HCEC 1CT (cell line): ENCODE measurements around the gene PLXNC1.

Experiments
- DNase-seq: peaks from one replicate; pipeline ENCODE4 v3.0.0-alpha.2; 2017

PLXNC1 gene

DNA sequence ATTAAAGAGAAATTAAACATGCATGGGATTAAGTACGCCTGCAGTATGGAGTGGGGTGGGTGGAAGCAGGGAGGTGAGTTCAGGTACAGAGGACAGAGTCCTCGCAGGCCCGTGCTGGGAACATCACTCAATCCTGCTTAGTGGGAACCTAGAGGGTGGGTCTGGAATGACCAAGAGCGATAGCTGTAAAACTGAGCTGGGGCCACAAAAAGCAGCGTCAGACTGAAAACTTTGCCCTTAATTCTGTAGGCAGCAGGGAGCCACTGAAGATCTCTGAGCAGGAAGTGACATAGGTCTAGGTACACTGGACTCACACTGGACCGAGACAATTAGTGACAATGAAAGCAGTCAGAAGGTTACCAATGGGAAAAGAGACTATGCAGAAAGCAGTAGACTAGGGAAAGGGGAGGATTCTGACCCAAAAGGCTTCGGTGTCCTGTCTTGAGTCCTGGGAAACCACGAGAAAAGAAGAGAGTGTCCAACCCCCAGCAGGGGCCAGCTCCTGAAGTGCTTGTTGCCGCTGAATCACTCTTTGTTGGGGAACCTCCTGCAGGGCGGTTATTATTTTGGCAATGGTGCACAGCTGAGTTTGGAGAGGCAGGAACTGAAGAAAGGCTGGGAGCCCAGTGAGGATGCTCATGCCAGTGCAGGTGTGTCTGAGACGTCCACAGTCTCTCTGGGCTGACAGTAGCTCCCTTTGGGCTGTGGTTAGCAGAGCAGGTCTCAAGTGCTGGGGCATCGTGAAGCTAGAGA, 97.4 kb downstream of the PLXNC1 start:
- no peak for DNase-seq

DNA sequence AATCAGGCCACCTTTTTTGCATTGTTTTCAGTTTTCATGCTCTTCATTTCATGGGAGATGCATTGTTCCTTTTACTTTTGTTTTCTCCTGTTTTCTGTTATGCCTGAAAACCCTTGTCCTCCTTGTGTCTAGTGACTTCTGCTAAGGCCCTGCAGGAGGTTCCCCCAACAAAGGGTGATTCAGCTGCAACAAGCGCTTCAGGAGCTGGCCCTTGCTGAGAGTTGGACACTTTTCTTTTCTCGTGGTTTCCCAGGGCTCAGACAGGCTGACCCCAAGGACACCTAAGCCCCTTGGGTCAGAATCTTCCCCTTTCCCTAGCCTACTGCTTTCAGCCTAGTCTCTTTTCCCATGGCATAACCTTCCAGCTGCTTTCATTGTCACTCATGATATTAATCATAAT, 98.9 kb downstream of the PLXNC1 start:
- no peak for DNase-seq

- DNase-seq, result no peak
Observed at GRCh38 chr12:94248582-94248981, 100.2 kb downstream of the PLXNC1 start.

- no peak for DNase-seq
Observed at GRCh38 chr12:94250130-94250529, 101.8 kb downstream of the PLXNC1 start.

DNA sequence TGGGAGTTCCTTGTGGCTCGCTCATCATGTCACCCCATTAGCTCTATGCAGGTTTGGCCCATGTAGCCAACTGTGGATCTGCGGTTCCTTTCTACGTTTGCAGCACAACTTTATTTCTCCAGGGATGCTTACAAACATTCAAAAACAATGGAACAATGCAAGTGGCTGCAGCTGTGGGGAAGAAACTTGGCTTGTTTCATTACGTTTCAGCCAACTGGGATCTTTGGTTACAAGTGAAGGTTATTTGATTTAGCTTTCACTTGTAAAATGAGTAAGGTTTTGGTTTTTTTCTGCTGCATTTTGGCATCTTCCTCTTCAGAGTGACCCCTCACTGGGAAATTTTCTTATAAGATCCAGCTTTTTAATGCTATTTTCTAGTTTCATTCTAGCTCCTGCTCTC, 105.9 kb downstream of the PLXNC1 start:
- no peak for DNase-seq

GRCh38 chr12:94255006-94255405, 106.6 kb downstream of the PLXNC1 start:
- no peak for DNase-seq

DNA sequence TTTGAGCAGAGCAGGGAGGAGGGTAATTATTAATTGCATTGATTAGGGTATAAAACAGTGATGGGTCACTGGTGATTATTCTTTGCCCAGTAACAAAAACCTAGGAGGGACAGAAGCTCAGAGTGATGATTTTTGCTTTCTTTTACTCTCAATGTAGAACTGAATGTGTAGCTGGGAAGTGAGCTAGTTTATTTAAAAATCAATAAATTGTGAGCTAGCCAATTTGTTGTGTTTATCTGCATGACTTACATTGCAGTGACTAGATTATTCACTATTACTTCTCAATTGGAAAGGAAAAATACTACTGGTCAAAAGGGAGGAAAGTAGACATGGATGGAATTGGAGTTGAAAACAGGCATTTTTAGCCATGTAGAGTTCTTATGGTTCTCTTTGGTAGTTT, 107.1 kb downstream of the PLXNC1 start:
- DNase-seq, result no peak

GRCh38 chr12:94258593-94258992, 110.2 kb downstream of the PLXNC1 start:
- no peak for DNase-seq

DNA sequence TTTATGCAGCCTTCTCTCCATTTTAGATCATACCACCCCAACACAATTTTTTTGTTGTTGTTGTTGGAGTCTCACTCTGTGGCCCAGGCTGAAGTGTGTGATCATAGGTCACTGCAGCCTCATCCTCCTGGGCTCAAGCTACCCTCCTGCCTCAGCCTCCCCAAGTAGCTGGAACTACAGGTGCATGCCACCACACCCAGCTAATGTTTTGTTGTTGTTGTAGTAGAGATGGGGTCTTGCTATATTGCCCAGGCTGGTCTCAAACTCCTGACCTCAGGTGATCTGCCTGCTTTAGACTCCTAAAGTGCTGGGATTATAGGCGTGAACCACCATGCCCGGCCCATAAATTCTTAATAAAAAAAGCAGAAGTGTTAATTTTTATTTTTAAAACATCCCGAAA, 111.6 kb downstream of the PLXNC1 start:
- DNase-seq, result no peak

GRCh38 chr12:94260717-94261116, 112.3 kb downstream of the PLXNC1 start:
- no peak for DNase-seq

GRCh38 chr12:94261119-94261518, 112.7 kb downstream of the PLXNC1 start:
- no peak for DNase-seq

- DNase-seq, result no peak
Observed at GRCh38 chr12:94261786-94262185, 113.4 kb downstream of the PLXNC1 start.

DNA sequence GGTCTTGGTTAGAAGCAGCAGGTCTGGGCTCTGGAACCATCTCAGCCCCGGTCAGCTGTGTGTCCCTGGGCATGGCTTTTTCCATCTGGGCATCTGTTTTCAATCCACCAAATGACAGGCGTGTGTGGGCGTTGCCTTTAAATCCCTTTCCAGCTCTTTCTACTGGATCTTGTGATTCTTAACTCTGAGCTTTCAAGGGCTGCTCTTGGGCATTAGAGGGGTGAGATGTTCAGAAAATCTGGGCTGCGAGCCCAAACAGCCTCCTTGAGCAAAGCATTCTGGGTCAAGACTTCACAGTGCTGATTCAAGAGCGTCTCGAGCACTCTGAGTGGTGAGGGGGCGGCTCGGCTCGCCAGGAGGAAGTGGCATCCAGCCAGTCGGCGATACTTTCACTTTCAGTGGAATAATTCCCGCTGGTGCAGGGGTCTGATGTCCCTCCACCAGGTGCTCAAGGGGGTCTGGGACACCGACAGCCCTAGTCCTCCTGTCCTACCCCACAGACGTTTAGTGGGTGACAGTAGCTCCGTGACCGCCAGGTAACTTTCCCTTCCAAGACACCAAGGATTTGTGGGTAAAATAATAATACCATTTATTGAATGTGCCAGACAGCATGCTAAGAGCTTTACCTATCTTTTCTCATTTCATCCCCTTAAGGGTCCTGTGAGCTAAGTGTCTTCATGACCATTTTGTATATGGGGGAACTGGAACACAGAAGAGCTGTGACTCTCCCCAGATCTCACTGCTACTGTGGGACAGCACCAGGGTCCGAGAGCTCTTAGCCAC, 114.0 kb downstream of the PLXNC1 start:
- peak; percentile 89 for DNase-seq

GRCh38 chr12:94263011-94263811, 114.8 kb downstream of the PLXNC1 start:
- DNase-seq, result no peak

- no peak for DNase-seq
Observed at GRCh38 chr12:94263905-94264561, 115.7 kb downstream of the PLXNC1 start.

GRCh38 chr12:94264736-94265485, 116.5 kb downstream of the PLXNC1 start:
- DNase-seq, result no peak

GRCh38 chr12:94265539-94265938, 117.2 kb downstream of the PLXNC1 start:
- no peak for DNase-seq

DNA sequence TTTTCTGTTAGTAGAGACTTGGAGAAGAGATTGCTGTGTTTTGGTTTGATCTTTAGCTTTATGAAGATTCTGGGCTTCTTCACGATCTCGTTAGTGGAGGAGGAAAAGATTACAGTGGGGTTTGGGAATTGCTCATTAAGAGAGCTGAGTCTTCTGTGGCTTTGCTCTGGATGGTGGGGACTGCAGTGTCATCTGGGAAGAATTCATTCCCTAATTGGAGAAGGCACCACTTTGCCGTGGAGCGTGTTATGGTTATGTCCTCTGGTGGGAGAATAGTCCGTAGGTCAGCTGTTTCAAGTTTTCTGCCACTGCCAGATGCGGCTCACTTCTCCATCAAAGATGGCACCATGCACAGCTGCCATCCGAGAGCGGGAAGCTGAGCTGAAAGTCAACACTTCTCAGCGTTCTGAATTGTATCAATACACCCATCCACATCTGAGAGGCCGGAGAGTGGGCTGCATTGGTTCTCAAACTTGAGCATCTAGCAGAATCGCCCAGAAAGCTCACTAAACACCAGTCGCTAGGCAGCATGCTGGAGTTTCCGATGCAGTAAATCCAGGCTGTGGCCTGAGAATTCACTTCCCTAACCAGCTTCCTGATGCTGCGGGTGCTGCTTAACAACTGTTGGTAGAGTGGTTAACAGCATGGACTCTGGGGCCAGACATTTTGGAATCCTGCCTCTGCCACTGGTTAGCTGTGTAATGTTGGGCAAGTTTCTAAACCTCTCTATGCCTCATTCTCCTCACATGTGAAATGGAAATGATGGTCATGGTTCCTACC, 117.8 kb downstream of the PLXNC1 start:
- no peak for DNase-seq

- DNase-seq, result peak; percentile 72
Observed at GRCh38 chr12:94266796-94267536, 118.6 kb downstream of the PLXNC1 start.

GRCh38 chr12:94267537-94267872, 119.1 kb downstream of the PLXNC1 start:
- DNase-seq, result no peak
